ENCODE measurements around the gene NFXL1. TPM values are rescaled to one million over a fixed set of nuclear protein-coding genes. Genes with fewer than 3 reads are reported as not detected.

NFXL1 gene
- total and polyA plus RNA-seq, 12 donors: 2.3 to 6.3 (median 4.9) TPM

DNA sequence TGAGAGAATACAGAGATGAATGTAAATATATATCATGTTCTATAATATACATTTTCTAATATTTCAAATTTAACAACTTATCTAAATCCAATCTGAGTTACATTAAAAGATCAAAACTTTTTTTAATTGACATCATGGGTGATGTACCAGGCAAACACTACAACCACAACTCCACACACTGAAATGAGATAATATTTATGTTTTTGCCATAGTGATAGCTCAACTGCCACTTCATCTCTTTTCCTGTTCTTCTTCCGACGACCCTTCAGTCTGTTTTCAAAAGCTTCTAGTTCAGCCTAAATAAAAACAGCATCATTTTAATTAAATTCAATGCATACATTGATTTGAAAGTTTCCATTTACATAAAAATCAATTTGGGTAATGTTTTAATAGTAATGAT lies 66.3 kb downstream of the NFXL1 start:
- H3K4me3 ChIP-seq: no peak overlapping the region
- no peak for DNase-seq
- TF ChIP-seq, protein P1, sequence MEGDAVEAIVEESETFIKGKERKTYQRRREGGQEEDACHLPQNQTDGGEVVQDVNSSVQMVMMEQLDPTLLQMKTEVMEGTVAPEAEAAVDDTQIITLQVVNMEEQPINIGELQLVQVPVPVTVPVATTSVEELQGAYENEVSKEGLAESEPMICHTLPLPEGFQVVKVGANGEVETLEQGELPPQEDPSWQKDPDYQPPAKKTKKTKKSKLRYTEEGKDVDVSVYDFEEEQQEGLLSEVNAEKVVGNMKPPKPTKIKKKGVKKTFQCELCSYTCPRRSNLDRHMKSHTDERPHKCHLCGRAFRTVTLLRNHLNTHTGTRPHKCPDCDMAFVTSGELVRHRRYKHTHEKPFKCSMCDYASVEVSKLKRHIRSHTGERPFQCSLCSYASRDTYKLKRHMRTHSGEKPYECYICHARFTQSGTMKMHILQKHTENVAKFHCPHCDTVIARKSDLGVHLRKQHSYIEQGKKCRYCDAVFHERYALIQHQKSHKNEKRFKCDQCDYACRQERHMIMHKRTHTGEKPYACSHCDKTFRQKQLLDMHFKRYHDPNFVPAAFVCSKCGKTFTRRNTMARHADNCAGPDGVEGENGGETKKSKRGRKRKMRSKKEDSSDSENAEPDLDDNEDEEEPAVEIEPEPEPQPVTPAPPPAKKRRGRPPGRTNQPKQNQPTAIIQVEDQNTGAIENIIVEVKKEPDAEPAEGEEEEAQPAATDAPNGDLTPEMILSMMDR (IDR thresholded peaks at IDR 0.05): no peak

GRCh38 chr4:47842985-47843384 lies 71.4 kb downstream of the NFXL1 start:
- Histone ChIP-seq H3K4me3 (no peak overlapping the region), H3K4me1 (peaks cover 0 to 16% (median 7%) of the 10 kb centered on the region in 9 donors), H3K27me3 (peaks cover 0 to 4% (median 0%) of the 10 kb centered on the region in 7 donors), H3K36me3 (peaks cover 0 to 34% (median 5%) of the 10 kb centered on the region in 9 donors), H3K9me3 (no peaks in the 10 kb centered on the region), H3K27ac (no peak overlapping the region)
- intact Hi-C loops (cut with DNase I): no loop called here
- DNase-seq: no peak
- TF ChIP-seq, protein P1 (IDR thresholded peaks at IDR 0.05): no peak
- no peak for ATAC-seq

More for the DNA sequence above, 66.3 kb downstream of the NFXL1 start:
- H3K27me3 ChIP-seq: no peaks in the 10 kb centered on the region
- H3K27ac ChIP-seq: no peak overlapping the region
- 82 to 83% methylated on average over 2 of the region's 2 CpGs for WGBS, 2 donors
- no peaks in the 10 kb centered on the region for H3K9me3 ChIP-seq
- peaks cover 0 to 56% (median 5%) of the 10 kb centered on the region in 9 donors for H3K36me3 ChIP-seq
- intact Hi-C loops (cut with DNase I): no loop called here
- no peak for ATAC-seq
- peaks cover 0 to 11% (median 6%) of the 10 kb centered on the region in 9 donors for H3K4me1 ChIP-seq

DNA sequence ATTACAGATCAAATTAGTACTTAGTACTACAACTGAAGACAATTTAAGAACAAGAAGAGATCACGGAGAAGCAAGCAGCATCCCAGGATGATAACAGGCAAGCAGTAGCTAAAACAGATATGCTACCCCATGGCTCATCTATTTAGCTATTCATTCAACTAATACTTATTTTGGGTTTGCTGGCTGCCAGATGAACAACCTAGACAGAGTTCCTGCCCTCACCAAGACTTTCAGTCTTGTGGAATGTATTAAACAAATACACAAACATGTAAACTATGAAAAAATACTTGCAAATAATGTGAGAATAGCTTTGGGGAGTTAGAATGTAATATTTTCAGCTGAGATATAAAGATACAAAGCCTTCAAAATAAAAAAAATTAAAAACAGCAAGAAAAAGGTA lies 74.1 kb downstream of the NFXL1 start:
- ATAC-seq: no peak
- Histone ChIP-seq H3K4me1 (peaks cover 2 to 40% (median 28%) of the 10 kb centered on the region in 9 donors), H3K27me3 (peaks cover 0 to 28% (median 0%) of the 10 kb centered on the region in 7 donors), H3K36me3 (peaks cover 0 to 22% (median 0%) of the 10 kb centered on the region in 9 donors), H3K9me3 (no peaks in the 10 kb centered on the region), H3K4me3 (no peak overlapping the region), H3K27ac (peak overlapping the region in 1 of 10 donors; percentile 0)
- DNase-seq: no peak
- intact Hi-C loops (cut with DNase I): no loop called here
- TF ChIP-seq, protein P1 (IDR thresholded peaks at IDR 0.05): no peak
- 74 to 79% methylated on average over 1 of the region's 1 CpG for WGBS, 2 donors

GRCh38 chr4:47839259-47839658 lies 75.1 kb downstream of the NFXL1 start:
- WGBS, 2 donors: 25 to 41% methylated on average over 5 of the region's 5 CpGs
- DNase-seq (peak in 1 of 2 donors; percentile 13), ATAC-seq (peak in 2 of 8 donors; percentile 4 to 6)

More at GRCh38 chr4:47839259-47839658, 75.1 kb downstream of the NFXL1 start:
- H3K4me3 ChIP-seq: peak overlapping the region in 1 of 10 donors; percentile 8
- H3K27me3 ChIP-seq: peaks cover 0 to 28% (median 0%) of the 10 kb centered on the region in 7 donors
- intact Hi-C loops (cut with DNase I): loop anchor here in 8 of 10 donors (2.0 to 10.0 kb wide), 4 partner anchors 134 to 152 kb away; no protein-coding TSS in a partner anchor
- peaks cover 0 to 17% (median 0%) of the 10 kb centered on the region in 9 donors for H3K36me3 ChIP-seq
- TF ChIP-seq, protein P1 (IDR thresholded peaks at IDR 0.05): peak in 6 of 9 donors; percentile 23 to 57 (median 50)
- H3K4me1 ChIP-seq: peaks cover 2 to 44% (median 31%) of the 10 kb centered on the region in 9 donors
- H3K9me3 ChIP-seq: no peaks in the 10 kb centered on the region
- peak overlapping the region in 4 of 10 donors; percentile 17 to 86 (median 43) for H3K27ac ChIP-seq
